Measurements from ENCODE around the gene PROSER3. TPM values are rescaled to one million over a fixed set of nuclear protein-coding genes. Genes with fewer than 3 reads are reported as not detected.

PROSER3 gene
- polyA plus RNA-seq, 3 donors = 1.8 to 14.7 (median 2.9) TPM

GRCh38 chr19:35785339-35785627 lies 27.3 kb downstream of the PROSER3 start:
- Mint-ChIP-seq H3K27me3 (ENCODE audit: low read depth in 3 of 3) (peaks cover 0 to 5% (median 0%) of the 10 kb centered on the region in 3 donors), H3K27ac (peak overlapping the region in 1 of 7 donors; percentile 53), H3K4me3 (no peak overlapping the region), H3K36me3 (peaks cover 29 to 53% of the 10 kb centered on the region in 2 donors), H3K9me3 (no peaks in the 10 kb centered on the region), H3K4me1 (no peaks in the 10 kb centered on the region)
- WGBS (ENCODE audit: insufficient coverage) = 100% methylated on average over 1 of the region's 10 CpGs
- TF ChIP-seq, protein P1, sequence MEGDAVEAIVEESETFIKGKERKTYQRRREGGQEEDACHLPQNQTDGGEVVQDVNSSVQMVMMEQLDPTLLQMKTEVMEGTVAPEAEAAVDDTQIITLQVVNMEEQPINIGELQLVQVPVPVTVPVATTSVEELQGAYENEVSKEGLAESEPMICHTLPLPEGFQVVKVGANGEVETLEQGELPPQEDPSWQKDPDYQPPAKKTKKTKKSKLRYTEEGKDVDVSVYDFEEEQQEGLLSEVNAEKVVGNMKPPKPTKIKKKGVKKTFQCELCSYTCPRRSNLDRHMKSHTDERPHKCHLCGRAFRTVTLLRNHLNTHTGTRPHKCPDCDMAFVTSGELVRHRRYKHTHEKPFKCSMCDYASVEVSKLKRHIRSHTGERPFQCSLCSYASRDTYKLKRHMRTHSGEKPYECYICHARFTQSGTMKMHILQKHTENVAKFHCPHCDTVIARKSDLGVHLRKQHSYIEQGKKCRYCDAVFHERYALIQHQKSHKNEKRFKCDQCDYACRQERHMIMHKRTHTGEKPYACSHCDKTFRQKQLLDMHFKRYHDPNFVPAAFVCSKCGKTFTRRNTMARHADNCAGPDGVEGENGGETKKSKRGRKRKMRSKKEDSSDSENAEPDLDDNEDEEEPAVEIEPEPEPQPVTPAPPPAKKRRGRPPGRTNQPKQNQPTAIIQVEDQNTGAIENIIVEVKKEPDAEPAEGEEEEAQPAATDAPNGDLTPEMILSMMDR (IDR thresholded peaks at IDR 0.05) = no peak
- H3K36me3 ChIP-seq (replicated peaks in 1 of 2; ENCODE audit: control insufficient read depth in 1 of 2, insufficient read depth in 2 of 2, low read length in 2 of 2) = peaks cover 28 to 38% of the 10 kb centered on the region in 2 donors
- no peak for DNase-seq
- no peak overlapping the region for H2AFZ ChIP-seq (ENCODE audit: insufficient read depth, low read depth, low read length, poor library complexity, severe bottlenecking)
- no peak overlapping the region for H3K4me3 ChIP-seq (replicated peaks in 1 of 3; ENCODE audit: low read depth in 2 of 3, low read length in 3 of 3)
- H3K4me2 ChIP-seq (replicated peaks; ENCODE audit: extremely low read depth, low read length, poor library complexity, severe bottlenecking) = no peak overlapping the region
- H3K4me1 ChIP-seq (ENCODE audit: control insufficient read depth in 1 of 2, insufficient read depth in 2 of 2, low read length in 2 of 2) = no peaks in the 10 kb centered on the region
- H4K20me1 ChIP-seq (ENCODE audit: insufficient read depth, low read length) = no peaks in the 10 kb centered on the region
- no peak overlapping the region for H3K27ac ChIP-seq (ENCODE audit: low read depth in 1 of 2, low read length in 2 of 2)
- H3K79me2 ChIP-seq (ENCODE audit: insufficient read depth, low read length) = no peaks in the 10 kb centered on the region
- H3K9me3 ChIP-seq (replicated peaks in 1 of 2; ENCODE audit: control insufficient read depth in 1 of 2, insufficient read depth in 1 of 2, low read length in 2 of 2) = no peaks in the 10 kb centered on the region
- no peaks in the 10 kb centered on the region for H3K27me3 ChIP-seq (ENCODE audit: control insufficient read depth in 2 of 2, insufficient read depth in 2 of 2, low read length in 2 of 2)
- no peak overlapping the region for H3K9ac ChIP-seq (ENCODE audit: insufficient read depth, low read length, poor library complexity, severe bottlenecking)
- intact Hi-C loops (cut with micrococcal nuclease) = no loop called here

- 97% methylated on average over 25 of the region's 31 CpGs for WGBS (ENCODE audit: insufficient coverage)
- Mint-ChIP-seq H3K9me3 (no peaks in the 10 kb centered on the region), H3K36me3 (peaks cover 23 to 44% of the 10 kb centered on the region in 2 donors), H3K4me3 (no peak overlapping the region), H3K4me1 (no peaks in the 10 kb centered on the region), H3K27ac (peak overlapping the region in 2 of 7 donors; percentile 8 to 35), H3K27me3 (ENCODE audit: low read depth in 3 of 3) (peaks cover 0 to 5% (median 0%) of the 10 kb centered on the region in 3 donors)
- Histone ChIP-seq H3K4me3 (replicated peaks in 1 of 3; ENCODE audit: low read depth in 2 of 3, low read length in 3 of 3) (no peak overlapping the region), H3K4me2 (replicated peaks; ENCODE audit: extremely low read depth, low read length, poor library complexity, severe bottlenecking) (no peak overlapping the region), H2AFZ (ENCODE audit: insufficient read depth, low read depth, low read length, poor library complexity, severe bottlenecking) (no peak overlapping the region), H3K27me3 (ENCODE audit: control insufficient read depth in 2 of 2, insufficient read depth in 2 of 2, low read length in 2 of 2) (no peaks in the 10 kb centered on the region), H3K27ac (ENCODE audit: low read depth in 1 of 2, low read length in 2 of 2) (no peak overlapping the region), H3K79me2 (ENCODE audit: insufficient read depth, low read length) (no peaks in the 10 kb centered on the region), H3K4me1 (ENCODE audit: control insufficient read depth in 1 of 2, insufficient read depth in 2 of 2, low read length in 2 of 2) (no peaks in the 10 kb centered on the region), H3K9ac (ENCODE audit: insufficient read depth, low read length, poor library complexity, severe bottlenecking) (no peak overlapping the region), H4K20me1 (ENCODE audit: insufficient read depth, low read length) (no peaks in the 10 kb centered on the region), H3K36me3 (replicated peaks in 1 of 2; ENCODE audit: control insufficient read depth in 1 of 2, insufficient read depth in 2 of 2, low read length in 2 of 2) (peaks cover 21 to 32% of the 10 kb centered on the region in 2 donors), H3K9me3 (replicated peaks in 1 of 2; ENCODE audit: control insufficient read depth in 1 of 2, insufficient read depth in 1 of 2, low read length in 2 of 2) (no peaks in the 10 kb centered on the region)
- TF ChIP-seq, protein P1 (IDR thresholded peaks at IDR 0.05) = no peak
- no peak for DNase-seq
- intact Hi-C loops (cut with micrococcal nuclease) = no loop called here
Observed at GRCh38 chr19:35786299-35787160, 28.6 kb downstream of the PROSER3 start.

All from CD14-positive monocyte (primary cell).